Measurements from ENCODE around the gene PJA2.
A peak's percentile ranks its signal among the peaks of the same experiment; 100 is the strongest.
"Not testable (repeated sequence)": the region's sequence is repeated elsewhere in the genome, so short reads cannot be mapped to it uniquely, and the experiment has no call there.

PJA2 gene

GRCh38 chr5:109421956-109422355 is 12.2 kb upstream of the PJA2 start:
- Histone ChIP-seq H3K4ac (ENCODE audit: low read depth, low read length) (no peak overlapping the region), H3K9ac (ENCODE audit: low read length) (no peak overlapping the region), H3K79me1 (ENCODE audit: low read length) (no peaks in the 10 kb centered on the region), H3K56ac (ENCODE audit: low read length) (no peak overlapping the region), H3K27ac (ENCODE audit: low read depth, low read length) (no peak overlapping the region), H3K36me3 (ENCODE audit: control insufficient read depth, insufficient read depth, low read length) (no peaks in the 10 kb centered on the region), H2AK5ac (ENCODE audit: low read length) (no peak overlapping the region), H4K8ac (ENCODE audit: low read depth, low read length) (no peak overlapping the region), H2BK5ac (ENCODE audit: low read length) (no peak overlapping the region), H2BK15ac (replicated peaks; ENCODE audit: low read depth) (no peak overlapping the region), H3K27me3 (ENCODE audit: insufficient read depth, low read length, poor library complexity) (no peaks in the 10 kb centered on the region), H3K4me2 (ENCODE audit: low read length) (no peak overlapping the region), H3K18ac (ENCODE audit: low read length) (no peak overlapping the region), H3K23ac (ENCODE audit: low read length) (no peak overlapping the region), H3K4me3 (ENCODE audit: low read length) (no peak overlapping the region), H3K79me2 (ENCODE audit: control insufficient read depth, insufficient read depth, low read length) (no peaks in the 10 kb centered on the region), H3K4me1 (ENCODE audit: control insufficient read depth, low read depth, low read length) (no peaks in the 10 kb centered on the region), H4K5ac (ENCODE audit: low read length) (no peak overlapping the region), H2BK120ac (ENCODE audit: low read depth, low read length) (no peak overlapping the region)
- no CpG with 5 or more reads among the region's 2 CpGs for WGBS (ENCODE audit: extremely low coverage, insufficient coverage, low lambda C conversion rate)
- no peak for DNase-seq

GRCh38 chr5:109418712-109419352 is 9.1 kb upstream of the PJA2 start:
- no peaks in the 10 kb centered on the region for H3K36me3 ChIP-seq (ENCODE audit: control insufficient read depth, insufficient read depth, low read length)
- WGBS (ENCODE audit: extremely low coverage, insufficient coverage, low lambda C conversion rate), result no CpG with 5 or more reads among the region's 3 CpGs
- H4K8ac ChIP-seq (ENCODE audit: low read depth, low read length), result no peak overlapping the region
- no peak overlapping the region for H4K5ac ChIP-seq (ENCODE audit: low read length)
- H2BK15ac ChIP-seq (replicated peaks; ENCODE audit: low read depth), result no peak overlapping the region
- H3K79me2 ChIP-seq (ENCODE audit: control insufficient read depth, insufficient read depth, low read length), result no peaks in the 10 kb centered on the region
- no peak overlapping the region for H3K23ac ChIP-seq (ENCODE audit: low read length)
- no peak for DNase-seq
- H3K79me1 ChIP-seq (ENCODE audit: low read length), result no peaks in the 10 kb centered on the region
- H3K27ac ChIP-seq (ENCODE audit: low read depth, low read length), result no peak overlapping the region
- no peaks in the 10 kb centered on the region for H3K27me3 ChIP-seq (ENCODE audit: insufficient read depth, low read length, poor library complexity)
- H2BK5ac ChIP-seq (ENCODE audit: low read length), result no peak overlapping the region
- no peak overlapping the region for H3K4me3 ChIP-seq (ENCODE audit: low read length)
- H3K4me1 ChIP-seq (ENCODE audit: control insufficient read depth, low read depth, low read length), result no peaks in the 10 kb centered on the region
- H3K56ac ChIP-seq (ENCODE audit: low read length), result no peak overlapping the region
- H3K18ac ChIP-seq (ENCODE audit: low read length), result no peak overlapping the region
- no peak overlapping the region for H3K9ac ChIP-seq (ENCODE audit: low read length)
- no peak overlapping the region for H3K4me2 ChIP-seq (ENCODE audit: low read length)
- H3K4ac ChIP-seq (ENCODE audit: low read depth, low read length), result no peak overlapping the region
- H2BK120ac ChIP-seq (ENCODE audit: low read depth, low read length), result no peak overlapping the region
- no peak overlapping the region for H2AK5ac ChIP-seq (ENCODE audit: low read length)

GRCh38 chr5:109416882-109417281 is 7.1 kb upstream of the PJA2 start:
- H2BK120ac ChIP-seq (ENCODE audit: low read depth, low read length), result no peak overlapping the region
- no peak overlapping the region for H3K9ac ChIP-seq (ENCODE audit: low read length)
- H3K36me3 ChIP-seq (ENCODE audit: control insufficient read depth, insufficient read depth, low read length), result no peaks in the 10 kb centered on the region
- no peak overlapping the region for H3K4me2 ChIP-seq (ENCODE audit: low read length)
- no peak overlapping the region for H3K18ac ChIP-seq (ENCODE audit: low read length)
- no peak overlapping the region for H3K27ac ChIP-seq (ENCODE audit: low read depth, low read length)
- no CpG with 5 or more reads among the region's 2 CpGs for WGBS (ENCODE audit: extremely low coverage, insufficient coverage, low lambda C conversion rate)
- no peak overlapping the region for H3K4ac ChIP-seq (ENCODE audit: low read depth, low read length)
- H3K27me3 ChIP-seq (ENCODE audit: insufficient read depth, low read length, poor library complexity), result no peaks in the 10 kb centered on the region
- DNase-seq, result no peak
- no peak overlapping the region for H2AK5ac ChIP-seq (ENCODE audit: low read length)
- H3K4me3 ChIP-seq (ENCODE audit: low read length), result no peak overlapping the region
- no peak overlapping the region for H3K23ac ChIP-seq (ENCODE audit: low read length)
- no peaks in the 10 kb centered on the region for H3K79me2 ChIP-seq (ENCODE audit: control insufficient read depth, insufficient read depth, low read length)
- H3K4me1 ChIP-seq (ENCODE audit: control insufficient read depth, low read depth, low read length), result no peaks in the 10 kb centered on the region
- H4K8ac ChIP-seq (ENCODE audit: low read depth, low read length), result no peak overlapping the region
- no peak overlapping the region for H3K56ac ChIP-seq (ENCODE audit: low read length)
- no peak overlapping the region for H2BK15ac ChIP-seq (replicated peaks; ENCODE audit: low read depth)
- H3K79me1 ChIP-seq (ENCODE audit: low read length), result no peaks in the 10 kb centered on the region
- H4K5ac ChIP-seq (ENCODE audit: low read length), result no peak overlapping the region
- H2BK5ac ChIP-seq (ENCODE audit: low read length), result no peak overlapping the region

GRCh38 chr5:109413921-109414461 is 4.2 kb upstream of the PJA2 start:
- H3K4me3 ChIP-seq (ENCODE audit: low read length); H2BK15ac ChIP-seq (replicated peaks; ENCODE audit: low read depth); H3K4me1 ChIP-seq (ENCODE audit: control insufficient read depth, low read depth, low read length); H4K8ac ChIP-seq (ENCODE audit: low read depth, low read length); H2BK120ac ChIP-seq (ENCODE audit: low read depth, low read length); H3K79me1 ChIP-seq (ENCODE audit: low read length); H3K36me3 ChIP-seq (ENCODE audit: control insufficient read depth, insufficient read depth, low read length); H3K4me2 ChIP-seq (ENCODE audit: low read length); H3K56ac ChIP-seq (ENCODE audit: low read length); H2AK5ac ChIP-seq (ENCODE audit: low read length); DNase-seq; H3K18ac ChIP-seq (ENCODE audit: low read length); H3K27ac ChIP-seq (ENCODE audit: low read depth, low read length); H3K79me2 ChIP-seq (ENCODE audit: control insufficient read depth, insufficient read depth, low read length); H3K27me3 ChIP-seq (ENCODE audit: insufficient read depth, low read length, poor library complexity); H2BK5ac ChIP-seq (ENCODE audit: low read length); H3K9ac ChIP-seq (ENCODE audit: low read length); H4K5ac ChIP-seq (ENCODE audit: low read length); H3K4ac ChIP-seq (ENCODE audit: low read depth, low read length); H3K23ac ChIP-seq (ENCODE audit: low read length): not testable (repeated sequence)
- no CpG with 5 or more reads among the region's 2 CpGs for WGBS (ENCODE audit: extremely low coverage, insufficient coverage, low lambda C conversion rate)

- H3K56ac ChIP-seq (ENCODE audit: low read length), result no peak overlapping the region
- no peak overlapping the region for H2BK5ac ChIP-seq (ENCODE audit: low read length)
- no peak overlapping the region for H3K23ac ChIP-seq (ENCODE audit: low read length)
- H3K79me2 ChIP-seq (ENCODE audit: control insufficient read depth, insufficient read depth, low read length), result peaks cover 7% of the 10 kb centered on the region
- H4K8ac ChIP-seq (ENCODE audit: low read depth, low read length), result no peak overlapping the region
- H3K4me2 ChIP-seq (ENCODE audit: low read length), result no peak overlapping the region
- H3K4me3 ChIP-seq (ENCODE audit: low read length), result no peak overlapping the region
- no peak overlapping the region for H2BK15ac ChIP-seq (replicated peaks; ENCODE audit: low read depth)
- no peak overlapping the region for H3K18ac ChIP-seq (ENCODE audit: low read length)
- H3K4me1 ChIP-seq (ENCODE audit: control insufficient read depth, low read depth, low read length), result no peaks in the 10 kb centered on the region
- DNase-seq, result peak; percentile 70
- no peak overlapping the region for H3K4ac ChIP-seq (ENCODE audit: low read depth, low read length)
- peaks cover 2% of the 10 kb centered on the region for H3K79me1 ChIP-seq (ENCODE audit: low read length)
- no peak overlapping the region for H3K27ac ChIP-seq (ENCODE audit: low read depth, low read length)
- no peaks in the 10 kb centered on the region for H3K27me3 ChIP-seq (ENCODE audit: insufficient read depth, low read length, poor library complexity)
- no peak overlapping the region for H2BK120ac ChIP-seq (ENCODE audit: low read depth, low read length)
- no peaks in the 10 kb centered on the region for H3K36me3 ChIP-seq (ENCODE audit: control insufficient read depth, insufficient read depth, low read length)
- H4K5ac ChIP-seq (ENCODE audit: low read length), result no peak overlapping the region
- H2AK5ac ChIP-seq (ENCODE audit: low read length), result no peak overlapping the region
- no peak overlapping the region for H3K9ac ChIP-seq (ENCODE audit: low read length)
Measured at GRCh38 chr5:109413458-109413857, 3.7 kb upstream of the PJA2 start.

- Histone ChIP-seq H3K56ac (ENCODE audit: low read length) (no peak overlapping the region), H3K23ac (ENCODE audit: low read length) (no peak overlapping the region)
Measured at GRCh38 chr5:109412981-109413402, 3.2 kb upstream of the PJA2 start.

More at GRCh38 chr5:109412981-109413402, 3.2 kb upstream of the PJA2 start:
- Histone ChIP-seq H2BK5ac (ENCODE audit: low read length) (no peak overlapping the region), H3K4ac (ENCODE audit: low read depth, low read length) (no peak overlapping the region), H4K8ac (ENCODE audit: low read depth, low read length) (no peak overlapping the region), H3K4me2 (ENCODE audit: low read length) (no peak overlapping the region), H3K36me3 (ENCODE audit: control insufficient read depth, insufficient read depth, low read length) (no peaks in the 10 kb centered on the region), H2BK120ac (ENCODE audit: low read depth, low read length) (no peak overlapping the region), H2AK5ac (ENCODE audit: low read length) (no peak overlapping the region), H3K18ac (ENCODE audit: low read length) (no peak overlapping the region), H4K5ac (ENCODE audit: low read length) (no peak overlapping the region), H3K79me2 (ENCODE audit: control insufficient read depth, insufficient read depth, low read length) (peaks cover 9% of the 10 kb centered on the region), H3K79me1 (ENCODE audit: low read length) (peaks cover 2% of the 10 kb centered on the region), H2BK15ac (replicated peaks; ENCODE audit: low read depth) (no peak overlapping the region), H3K4me3 (ENCODE audit: low read length) (no peak overlapping the region), H3K27me3 (ENCODE audit: insufficient read depth, low read length, poor library complexity) (no peaks in the 10 kb centered on the region), H3K9ac (ENCODE audit: low read length) (no peak overlapping the region), H3K4me1 (ENCODE audit: control insufficient read depth, low read depth, low read length) (no peaks in the 10 kb centered on the region), H3K27ac (ENCODE audit: low read depth, low read length) (no peak overlapping the region)
- no peak for DNase-seq
- no CpG with 5 or more reads among the region's 1 CpG for WGBS (ENCODE audit: extremely low coverage, insufficient coverage, low lambda C conversion rate)
